GM21423 (cell line): ENCODE measurements around the gene CCDC107.
A peak's percentile ranks its signal among the peaks of the same experiment; 100 is the strongest.

Source experiments
- ATAC-seq: cut with Tn5 transposase; IDR thresholded peaks from one replicate; pipeline ENCODE4 v1.9.1; 2021; ENCODE audit warnings: mild to moderate bottlenecking, moderate library complexity; ENCODE audit not compliant: unreplicated experiment

Gene CCDC107

GRCh38 chr9:35682051-35682450 lies 24.0 kb downstream of the CCDC107 start:
- ATAC-seq = no peak

GRCh38 chr9:35682520-35683315 lies 24.6 kb downstream of the CCDC107 start:
- no peak for ATAC-seq

GRCh38 chr9:35683323-35683722 lies 25.2 kb downstream of the CCDC107 start:
- ATAC-seq = no peak

GRCh38 chr9:35684921-35685320 lies 26.8 kb downstream of the CCDC107 start:
- no peak for ATAC-seq

GRCh38 chr9:35685506-35685905 lies 27.4 kb downstream of the CCDC107 start:
- no peak for ATAC-seq

DNA sequence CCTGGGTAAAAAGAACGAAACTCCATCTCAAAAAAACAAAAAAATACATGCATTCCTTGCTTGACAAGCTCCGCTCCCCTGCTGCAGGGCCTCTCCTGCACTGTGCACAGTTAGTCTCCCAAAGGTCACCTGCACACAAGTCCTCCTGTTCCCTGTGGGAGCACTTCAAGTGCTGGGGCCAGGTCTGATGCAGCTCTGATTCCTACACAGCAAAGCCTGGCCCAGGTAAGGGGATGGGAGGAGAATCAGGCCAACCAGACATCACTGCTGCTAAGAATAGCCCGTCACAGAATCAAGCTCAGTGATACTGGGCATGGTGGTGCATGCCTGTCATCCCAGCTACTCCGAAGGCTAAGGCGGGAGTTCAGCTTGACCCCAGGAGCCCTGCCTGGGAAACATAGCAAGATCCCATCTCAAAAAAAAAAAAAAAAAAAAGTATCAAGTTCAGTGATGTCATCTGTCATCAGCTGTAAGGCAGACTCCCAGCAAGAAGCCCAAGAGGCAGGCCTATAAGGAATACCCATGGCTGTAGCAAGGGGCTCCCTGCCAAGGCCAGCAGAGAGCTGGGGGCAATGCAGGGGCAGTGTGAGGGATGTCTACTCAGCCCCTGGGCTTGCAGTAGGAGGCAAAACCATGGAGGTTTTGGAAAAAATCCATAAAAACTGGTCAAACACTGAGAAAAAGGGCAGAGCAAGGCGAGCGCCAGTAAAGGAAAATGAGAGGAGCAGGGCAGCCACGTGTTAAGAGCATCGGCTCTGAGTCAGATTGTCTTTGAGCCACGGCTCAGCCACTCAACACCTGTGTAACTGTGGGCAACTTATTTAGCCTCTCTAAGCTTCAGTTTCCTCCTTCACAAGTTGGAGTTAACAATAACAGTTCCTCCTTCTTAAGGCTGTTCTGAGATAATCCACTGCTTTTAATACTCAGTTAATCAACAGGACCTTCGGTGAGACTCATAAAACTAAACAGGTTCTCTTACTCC lies 28.4 kb downstream of the CCDC107 start:
- no peak for ATAC-seq

DNA sequence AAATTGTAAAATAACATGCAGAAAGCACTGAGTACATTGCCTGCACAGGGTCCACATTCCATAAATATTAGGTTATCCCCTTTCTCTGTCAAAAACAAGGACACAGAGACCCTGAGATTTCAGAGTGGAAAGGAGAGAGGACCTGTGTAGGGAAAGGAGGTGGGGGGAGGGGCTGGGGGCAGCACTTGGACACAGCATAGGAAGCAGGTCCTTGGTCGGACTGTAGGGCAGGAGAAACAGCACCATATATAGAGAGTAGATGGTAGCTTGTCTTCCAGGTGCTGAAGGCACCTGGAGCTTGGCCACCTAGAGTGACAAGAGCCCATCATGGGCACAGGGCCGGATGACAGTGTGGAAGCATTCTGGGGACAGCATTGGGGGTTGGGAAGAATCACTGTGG lies 29.2 kb downstream of the CCDC107 start:
- ATAC-seq = no peak

DNA sequence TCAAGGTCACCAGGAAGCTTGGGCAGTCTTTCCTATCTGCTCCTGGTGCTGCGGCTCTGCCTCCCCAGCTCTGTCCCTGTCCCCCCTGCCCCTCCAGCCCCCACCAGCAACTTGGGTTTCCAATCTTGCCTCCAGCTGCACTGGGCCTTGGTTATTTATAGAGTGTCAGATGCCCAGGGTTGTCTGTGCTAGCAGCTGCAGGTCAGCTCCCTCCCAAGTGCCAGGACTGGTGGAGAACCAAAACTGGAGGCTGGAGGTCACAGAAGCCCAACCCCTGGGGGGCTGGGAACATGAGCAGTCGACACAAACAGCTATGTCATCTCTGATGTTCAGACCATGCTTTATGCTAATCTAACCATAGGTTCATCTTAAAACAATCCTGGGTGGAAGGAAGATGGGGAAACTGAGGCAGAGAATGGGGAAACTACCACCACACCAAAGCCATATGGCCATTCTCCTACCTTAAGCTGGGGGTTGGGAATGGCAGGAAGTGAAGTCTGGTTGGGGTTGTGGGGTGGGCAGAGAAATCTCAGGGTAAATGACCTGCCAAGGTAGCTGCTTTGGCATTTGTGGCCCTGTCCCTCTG lies 30.0 kb downstream of the CCDC107 start:
- ATAC-seq = no peak

GRCh38 chr9:35688558-35689541 lies 30.8 kb downstream of the CCDC107 start:
- no peak for ATAC-seq

GRCh38 chr9:35689542-35690293 lies 31.6 kb downstream of the CCDC107 start, which contains the start of gene TPM2:
TSS of gene TPM2 (minus strand) at chr9:35689925. CDS start at chr9:35689817, 108 bp downstream.
- no peak for ATAC-seq

DNA sequence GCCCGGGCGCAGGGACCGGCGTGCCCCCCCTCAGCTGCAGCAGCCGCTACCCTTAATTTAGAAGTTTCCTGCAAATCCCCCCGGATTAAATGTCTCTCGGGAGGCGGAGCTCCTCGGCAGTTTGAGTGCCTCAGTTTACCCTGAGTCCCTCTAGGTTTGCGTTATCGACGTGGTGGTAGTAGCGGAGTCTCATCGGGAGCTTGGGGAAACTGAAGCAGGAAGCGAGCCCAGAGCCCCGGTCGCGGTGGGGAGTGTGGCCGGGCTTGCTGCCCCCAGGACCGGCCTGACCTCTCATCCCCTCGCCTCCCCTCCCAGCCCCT lies 32.2 kb downstream of the CCDC107 start:
- no peak for ATAC-seq

GRCh38 chr9:35690614-35691333 lies 32.7 kb downstream of the CCDC107 start:
- no peak for ATAC-seq

GRCh38 chr9:35691334-35691650 lies 33.2 kb downstream of the CCDC107 start:
- ATAC-seq = no peak

GRCh38 chr9:35691757-35692301 lies 33.7 kb downstream of the CCDC107 start:
- ATAC-seq = no peak

DNA sequence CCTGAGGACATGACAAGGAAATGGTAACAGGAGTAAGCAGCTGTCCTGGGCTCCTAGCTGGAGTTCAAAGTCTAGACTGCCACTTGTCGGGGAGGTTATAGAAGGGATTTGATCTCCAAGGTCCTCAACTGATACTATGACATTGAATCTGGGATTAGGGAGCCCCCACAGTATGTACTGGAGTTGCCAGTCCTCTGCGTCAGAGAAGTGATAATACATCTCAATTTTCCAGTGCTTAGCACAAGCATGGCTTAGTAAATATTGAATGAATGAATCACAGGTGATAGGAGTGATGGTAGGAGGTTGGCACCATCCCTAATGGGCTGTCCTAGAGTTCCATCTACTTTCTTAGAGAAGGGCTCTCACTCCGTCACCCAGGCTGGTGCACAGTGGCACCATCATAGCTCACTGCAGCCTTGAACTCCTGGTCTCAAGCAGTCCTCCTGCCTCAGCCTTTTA lies 37.9 kb downstream of the CCDC107 start:
- ATAC-seq = no peak

DNA sequence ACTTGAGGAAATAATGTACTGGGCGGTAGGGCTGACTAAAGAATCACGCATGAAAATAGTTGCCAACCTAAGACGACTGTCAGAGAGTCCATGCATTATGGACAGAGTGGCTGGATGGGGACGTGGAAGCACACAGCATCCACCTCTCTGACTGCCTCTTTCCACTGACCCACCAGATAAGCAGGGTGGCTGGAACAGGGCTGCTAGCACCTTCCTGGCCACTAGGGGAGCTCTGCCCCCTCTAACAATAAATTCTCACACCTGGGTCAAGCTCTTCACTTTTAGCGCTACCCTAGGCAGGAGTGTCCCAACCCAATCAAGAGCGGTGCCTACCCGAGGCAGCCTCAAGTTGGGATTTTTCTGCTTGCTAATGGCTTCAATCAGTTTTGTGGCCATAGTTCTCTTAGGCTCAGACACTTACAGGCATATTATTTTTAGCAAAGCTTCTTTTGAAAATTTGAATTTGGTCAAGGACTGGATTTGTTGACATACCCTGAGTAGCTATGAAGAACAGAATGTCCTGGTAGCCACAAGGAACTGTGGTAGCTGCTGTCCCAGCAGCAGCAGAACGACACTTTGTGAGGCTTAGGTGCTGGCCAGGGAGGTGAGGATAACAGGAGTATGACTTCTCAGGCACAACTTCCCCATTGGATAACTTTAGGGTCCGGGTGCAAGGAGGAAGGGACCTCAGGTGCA lies 38.6 kb downstream of the CCDC107 start:
- peak; percentile 77 for ATAC-seq

DNA sequence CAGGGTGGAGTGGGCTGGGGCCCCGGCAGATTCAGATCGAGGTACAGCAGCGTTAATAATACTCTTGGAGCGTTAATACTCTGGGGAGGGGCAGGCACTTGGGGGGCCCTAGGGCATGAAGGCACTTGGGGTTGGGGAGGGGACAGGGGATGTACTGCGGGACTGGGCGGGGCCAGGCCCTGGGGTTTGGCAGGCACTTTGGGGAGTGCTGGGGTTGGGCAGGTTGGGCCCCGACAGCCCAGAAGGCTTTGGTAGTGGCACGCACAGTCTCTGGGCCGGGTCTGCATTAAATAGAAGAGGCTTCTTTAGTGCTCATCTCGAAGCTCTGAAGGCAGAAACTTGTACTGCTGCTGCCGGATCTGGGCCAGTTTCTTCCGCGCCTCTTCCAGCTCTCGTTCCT lies 39.4 kb downstream of the CCDC107 start:
- no peak for ATAC-seq

- ATAC-seq = no peak
These were observed 40.1 kb downstream of the CCDC107 start for GRCh38 chr9:35698231-35698630.
